ENCODE results near the gene PACSIN2. TPM values are rescaled to one million over a fixed set of nuclear protein-coding genes. Genes with fewer than 3 reads are reported as not detected.

PACSIN2 gene
- total and polyA plus RNA-seq, 2 of the 13 experiments (the other 11 are each of a cell fraction or from before 2014, with no cell fraction given): 54.1 to 68.8 TPM

DNA sequence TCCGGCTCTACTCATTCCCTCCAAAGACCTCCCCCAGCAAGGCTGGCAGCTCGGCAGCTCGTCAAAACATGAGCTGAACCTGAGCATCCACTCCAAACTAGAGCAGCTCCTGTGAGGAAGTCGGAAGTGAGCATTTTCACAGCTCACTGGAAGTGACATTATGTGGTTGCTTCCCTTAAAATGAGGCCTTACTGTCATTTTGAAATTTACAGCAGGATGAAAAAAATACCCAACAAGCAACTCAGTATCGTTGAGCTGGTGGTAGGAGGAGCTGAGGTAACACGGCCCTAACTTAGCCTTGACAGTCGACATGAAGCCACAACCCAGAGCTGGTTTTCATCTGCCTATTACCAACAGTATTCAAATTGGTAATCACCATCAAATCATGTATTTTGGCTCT is 119.9 kb downstream of the PACSIN2 start:
- H3K36me3 ChIP-seq (replicated peaks in 1 of 2; ENCODE audit: control insufficient read depth in 1 of 2, insufficient read depth in 2 of 2, low read length in 2 of 2): peaks cover 23 to 49% of the 10 kb centered on the region in 2 experiments; a peak in 4 of 5 replicates
- POLR2A ChIA-PET: interaction anchor here (1.0 kb wide), 1 partner anchor 120 kb away, joined by 3 read pairs; the partner anchor contains the start of gene PACSIN2
- H3K27me3 ChIP-seq (ENCODE audit: control insufficient read depth in 1 of 2, insufficient read depth in 2 of 2, low read length in 2 of 2): no peaks in the 10 kb centered on the region
- 87% methylated on average over 6 of the region's 7 CpGs for WGBS (ENCODE audit: low lambda C conversion rate)
- H4K20me1 ChIP-seq (ENCODE audit: insufficient read depth, low read length): peaks cover 12% of the 10 kb centered on the region
- CTCF ChIA-PET (ENCODE audit: low intra/inter-chr PET ratio, low total read pairs): no interaction called here
- ATAC-seq: no peak
- no peak overlapping the region for H3K27ac ChIP-seq (ENCODE audit: extremely low read length, insufficient read depth, low read length)
- DNase-seq (ENCODE audit: low spot score): no peak
- no peaks in the 10 kb centered on the region for H3K9me3 ChIP-seq (ENCODE audit: low read length)
- no peak overlapping the region for H3K4me2 ChIP-seq (ENCODE audit: low read depth, low read length)
- intact Hi-C loops (cut with micrococcal nuclease; ENCODE audit: unreplicated experiment): no loop called here
- peaks cover 28% of the 10 kb centered on the region for H3K79me2 ChIP-seq (ENCODE audit: insufficient read depth, low read length)
- no peak overlapping the region for H3K9ac ChIP-seq (ENCODE audit: insufficient read depth, low read depth, low read length)
- H3K4me1 ChIP-seq (ENCODE audit: insufficient read depth, low read length): no peaks in the 10 kb centered on the region
- no TSS peak for BruUV-seq (replicated peaks)
- H2AFZ ChIP-seq (ENCODE audit: low read length): no peak overlapping the region
- no peak for FAIRE-seq
- in situ Hi-C loops (cut with HindIII; ENCODE audit: extremely low pct_ligation_motif_present, low pct_unique_long_range_greater_than_20kb): no loop called here
- no peak overlapping the region for H3K4me3 ChIP-seq (replicated peaks in 1 of 3; ENCODE audit: insufficient read depth in 1 of 3, low read depth in 2 of 3, low read length in 3 of 3)
- TF ChIP-seq ADNP (CRISPR knock-in tag; IDR thresholded peaks at IDR 0.05): no peak
- no peak for TF ChIP-seq PHF21A (CRISPR knock-in tag; IDR thresholded peaks at IDR 0.05)
- TF ChIP-seq ZZZ3 (CRISPR knock-in tag; IDR thresholded peaks at IDR 0.05; ENCODE audit: borderline replicate concordance): no peak
- no peak for TF ChIP-seq ATF1 (CRISPR knock-in tag; IDR thresholded peaks at IDR 0.05)
- TF ChIP-seq, protein P1, sequence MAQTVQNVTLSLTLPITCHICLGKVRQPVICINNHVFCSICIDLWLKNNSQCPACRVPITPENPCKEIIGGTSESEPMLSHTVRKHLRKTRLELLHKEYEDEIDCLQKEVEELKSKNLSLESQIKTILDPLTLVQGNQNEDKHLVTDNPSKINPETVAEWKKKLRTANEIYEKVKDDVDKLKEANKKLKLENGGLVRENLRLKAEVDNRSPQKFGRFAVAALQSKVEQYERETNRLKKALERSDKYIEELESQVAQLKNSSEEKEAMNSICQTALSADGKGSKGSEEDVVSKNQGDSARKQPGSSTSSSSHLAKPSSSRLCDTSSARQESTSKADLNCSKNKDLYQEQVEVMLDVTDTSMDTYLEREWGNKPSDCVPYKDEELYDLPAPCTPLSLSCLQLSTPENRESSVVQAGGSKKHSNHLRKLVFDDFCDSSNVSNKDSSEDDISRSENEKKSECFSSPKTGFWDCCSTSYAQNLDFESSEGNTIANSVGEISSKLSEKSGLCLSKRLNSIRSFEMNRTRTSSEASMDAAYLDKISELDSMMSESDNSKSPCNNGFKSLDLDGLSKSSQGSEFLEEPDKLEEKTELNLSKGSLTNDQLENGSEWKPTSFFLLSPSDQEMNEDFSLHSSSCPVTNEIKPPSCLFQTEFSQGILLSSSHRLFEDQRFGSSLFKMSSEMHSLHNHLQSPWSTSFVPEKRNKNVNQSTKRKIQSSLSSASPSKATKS (CRISPR knock-in tag; IDR thresholded peaks at IDR 0.05): no peak
- no peak for TF ChIP-seq SNAPC2 (CRISPR knock-in tag; IDR thresholded peaks at IDR 0.05)
- TF ChIP-seq HNF4A (CRISPR knock-in tag; IDR thresholded peaks at IDR 0.05): no peak
- TF ChIP-seq, protein P2, sequence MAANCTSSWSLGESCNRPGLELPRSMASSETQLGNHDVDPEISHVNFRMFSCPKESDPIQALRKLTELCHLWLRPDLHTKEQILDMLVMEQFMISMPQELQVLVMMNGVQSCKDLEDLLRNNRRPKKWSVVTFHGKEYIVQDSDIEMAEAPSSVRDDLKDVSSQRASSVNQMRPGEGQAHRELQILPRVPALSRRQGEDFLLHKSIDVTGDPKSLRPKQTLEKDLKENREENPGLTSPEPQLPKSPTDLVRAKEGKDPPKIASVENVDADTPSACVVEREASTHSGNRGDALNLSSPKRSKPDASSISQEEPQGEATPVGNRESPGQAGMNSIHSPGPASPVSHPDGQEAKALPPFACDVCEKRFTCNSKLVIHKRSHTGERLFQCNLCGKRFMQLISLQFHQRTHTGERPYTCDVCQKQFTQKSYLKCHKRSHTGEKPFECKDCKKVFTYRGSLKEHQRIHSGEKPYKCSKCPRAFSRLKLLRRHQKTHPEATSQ (CRISPR knock-in tag; IDR thresholded peaks at IDR 0.05; ENCODE audit: borderline replicate concordance): no peak
- TF ChIP-seq, protein P3, sequence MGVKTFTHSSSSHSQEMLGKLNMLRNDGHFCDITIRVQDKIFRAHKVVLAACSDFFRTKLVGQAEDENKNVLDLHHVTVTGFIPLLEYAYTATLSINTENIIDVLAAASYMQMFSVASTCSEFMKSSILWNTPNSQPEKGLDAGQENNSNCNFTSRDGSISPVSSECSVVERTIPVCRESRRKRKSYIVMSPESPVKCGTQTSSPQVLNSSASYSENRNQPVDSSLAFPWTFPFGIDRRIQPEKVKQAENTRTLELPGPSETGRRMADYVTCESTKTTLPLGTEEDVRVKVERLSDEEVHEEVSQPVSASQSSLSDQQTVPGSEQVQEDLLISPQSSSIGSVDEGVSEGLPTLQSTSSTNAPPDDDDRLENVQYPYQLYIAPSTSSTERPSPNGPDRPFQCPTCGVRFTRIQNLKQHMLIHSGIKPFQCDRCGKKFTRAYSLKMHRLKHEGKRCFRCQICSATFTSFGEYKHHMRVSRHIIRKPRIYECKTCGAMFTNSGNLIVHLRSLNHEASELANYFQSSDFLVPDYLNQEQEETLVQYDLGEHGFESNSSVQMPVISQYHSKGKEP (CRISPR knock-in tag; IDR thresholded peaks at IDR 0.05): no peak
- no peak for TF ChIP-seq ZNF543 (CRISPR knock-in tag; IDR thresholded peaks at IDR 0.05)
- TF ChIP-seq, protein P4, sequence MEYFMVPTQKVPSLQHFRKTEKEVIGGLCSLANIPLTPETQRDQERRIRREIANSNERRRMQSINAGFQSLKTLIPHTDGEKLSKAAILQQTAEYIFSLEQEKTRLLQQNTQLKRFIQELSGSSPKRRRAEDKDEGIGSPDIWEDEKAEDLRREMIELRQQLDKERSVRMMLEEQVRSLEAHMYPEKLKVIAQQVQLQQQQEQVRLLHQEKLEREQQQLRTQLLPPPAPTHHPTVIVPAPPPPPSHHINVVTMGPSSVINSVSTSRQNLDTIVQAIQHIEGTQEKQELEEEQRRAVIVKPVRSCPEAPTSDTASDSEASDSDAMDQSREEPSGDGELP (IDR thresholded peaks at IDR 0.05; ENCODE audit: borderline replicate concordance, low read depth): no peak
- TF ChIP-seq, protein P5, sequence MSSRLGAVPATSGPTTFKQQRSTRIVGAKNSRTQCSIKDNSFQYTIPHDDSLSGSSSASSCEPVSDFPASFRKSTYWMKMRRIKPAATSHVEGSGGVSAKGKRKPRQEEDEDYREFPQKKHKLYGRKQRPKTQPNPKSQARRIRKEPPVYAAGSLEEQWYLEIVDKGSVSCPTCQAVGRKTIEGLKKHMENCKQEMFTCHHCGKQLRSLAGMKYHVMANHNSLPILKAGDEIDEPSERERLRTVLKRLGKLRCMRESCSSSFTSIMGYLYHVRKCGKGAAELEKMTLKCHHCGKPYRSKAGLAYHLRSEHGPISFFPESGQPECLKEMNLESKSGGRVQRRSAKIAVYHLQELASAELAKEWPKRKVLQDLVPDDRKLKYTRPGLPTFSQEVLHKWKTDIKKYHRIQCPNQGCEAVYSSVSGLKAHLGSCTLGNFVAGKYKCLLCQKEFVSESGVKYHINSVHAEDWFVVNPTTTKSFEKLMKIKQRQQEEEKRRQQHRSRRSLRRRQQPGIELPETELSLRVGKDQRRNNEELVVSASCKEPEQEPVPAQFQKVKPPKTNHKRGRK (CRISPR knock-in tag; IDR thresholded peaks at IDR 0.05): no peak
- no peak for TF ChIP-seq POLR2A (IDR thresholded peaks at IDR 0.05; ENCODE audit: insufficient read depth in 1 of 2, low read depth in 2 of 2, low read length in 2 of 2)
- TF ChIP-seq ZNF256 (CRISPR knock-in tag; conservative IDR thresholded peaks at IDR 0.05): no peak
- TF ChIP-seq, protein P6, sequence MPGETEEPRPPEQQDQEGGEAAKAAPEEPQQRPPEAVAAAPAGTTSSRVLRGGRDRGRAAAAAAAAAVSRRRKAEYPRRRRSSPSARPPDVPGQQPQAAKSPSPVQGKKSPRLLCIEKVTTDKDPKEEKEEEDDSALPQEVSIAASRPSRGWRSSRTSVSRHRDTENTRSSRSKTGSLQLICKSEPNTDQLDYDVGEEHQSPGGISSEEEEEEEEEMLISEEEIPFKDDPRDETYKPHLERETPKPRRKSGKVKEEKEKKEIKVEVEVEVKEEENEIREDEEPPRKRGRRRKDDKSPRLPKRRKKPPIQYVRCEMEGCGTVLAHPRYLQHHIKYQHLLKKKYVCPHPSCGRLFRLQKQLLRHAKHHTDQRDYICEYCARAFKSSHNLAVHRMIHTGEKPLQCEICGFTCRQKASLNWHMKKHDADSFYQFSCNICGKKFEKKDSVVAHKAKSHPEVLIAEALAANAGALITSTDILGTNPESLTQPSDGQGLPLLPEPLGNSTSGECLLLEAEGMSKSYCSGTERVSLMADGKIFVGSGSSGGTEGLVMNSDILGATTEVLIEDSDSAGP (CRISPR knock-in tag; IDR thresholded peaks at IDR 0.05; ENCODE audit: borderline replicate concordance): no peak
